H1 (cell line): ENCODE data around the gene TBC1D2. TPM values are rescaled to one million over a fixed set of nuclear protein-coding genes. Genes with fewer than 3 reads are reported as not detected.

Source experiments
- BRCA1 ChIP-seq: IDR thresholded peaks from 2 replicates; pipeline ENCODE4 v1.6.1; 2012; ENCODE audit warnings: low read depth, low read length, improper control_type of control experiment
- CTCF ChIP-seq, 3 experiments: IDR thresholded peaks; 1 replicate in 2 of 3; 2 replicates in 1 of 3; pipeline versions ENCODE4 v1.5.1 to v1.6.1; 2011; ENCODE audit warnings: low read length in 3 of 3, mild to moderate bottlenecking in 3 of 3, inconsistent platforms in 2 of 3, low read depth in 1 of 3, moderate library complexity in 1 of 3; ENCODE audit not compliant: insufficient read depth in 1 of 3; ENCODE audit errors: control extremely low read depth in 1 of 3
- polyA plus RNA-seq, 7 experiments: library from polyadenylated mRNA; depleted of rRNA in 3 of 7; stranded (reverse) in 5 of 7; unstranded in 2 of 7; fragments of >200 nt in 5 of 7; fragments of 200-250 nt in 2 of 7; gene quantifications; 1 replicate in 5 of 7; 2 replicates in 1 of 7; 4 replicates in 1 of 7; pipeline versions ENCODE4 v1.2.1 to v1.2.3, GENCODE V29; 2011 to 2013; ENCODE audit warnings: missing spikeins in 2 of 7, mixed read lengths in 2 of 7
- total RNA-seq: library from RNA; stranded (reverse); fragmentation: NEBNext Ultra II Directional; extraction: Animal tissue kit (Norgen Biotek cat#: 25700); gene quantifications from 2 replicates; pipeline ENCODE4 v1.2.1, GENCODE V29; 2021

TBC1D2 gene
- total and polyA plus RNA-seq, 2 of the 8 experiments (the other 6 are each of a cell fraction or from before 2014, with no cell fraction given) = 7.4 TPM

- TF ChIP-seq CTCF (IDR thresholded peaks at IDR 0.05; ENCODE audit: control extremely low read depth in 1 of 3, insufficient read depth in 1 of 3, low read depth in 1 of 3, low read length in 3 of 3) = no peak
- TF ChIP-seq BRCA1 = no peak
These were observed 4.3 kb upstream of the TBC1D2 start (continued) for GRCh38 chr9:98259791-98260190.
